Measurements from ENCODE around the gene SOWAHD. TPM values are rescaled to one million over a fixed set of nuclear protein-coding genes. Genes with fewer than 3 reads are reported as not detected.
"Not testable (repeated sequence)": the region's sequence is repeated elsewhere in the genome, so short reads cannot be mapped to it uniquely, and the experiment has no call there.

SOWAHD gene
- total RNA-seq, 2 donors from 2014 or later = not detected

DNA sequence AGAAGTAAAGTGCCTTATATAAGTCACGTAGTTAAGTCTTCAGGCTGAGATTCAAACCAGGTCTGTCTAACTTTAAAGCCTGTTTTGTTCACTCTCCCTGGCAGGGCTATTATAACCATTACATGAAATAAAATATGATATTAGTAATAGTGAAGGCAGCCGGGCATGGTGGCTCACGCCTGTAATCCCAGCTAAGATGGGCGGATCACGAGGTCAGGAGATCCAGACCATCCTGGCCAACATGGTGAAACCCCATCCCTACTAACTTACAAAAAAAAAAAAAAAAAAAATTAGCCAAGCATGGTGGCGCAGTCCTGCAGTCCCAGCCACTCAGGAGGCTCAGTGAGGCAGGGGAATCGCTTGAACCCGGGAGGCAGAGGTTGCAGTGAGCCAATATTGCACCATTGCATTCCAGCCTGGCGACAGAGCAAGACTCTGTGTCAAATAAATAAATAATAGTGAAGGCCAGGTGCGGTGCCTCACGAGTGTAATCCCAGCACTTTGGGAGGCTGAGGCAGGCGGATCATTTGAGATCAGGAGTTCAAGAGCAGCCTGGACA lies 22.1 kb upstream of the SOWAHD start:
- H3K4me1 ChIP-seq (ENCODE audit: control insufficient read depth in 1 of 2, low read depth in 2 of 2) = no peaks in the 10 kb centered on the region
- ATAC-seq (ENCODE audit: insufficient number of reproducible peaks, low FRiP score, low read depth) (no peak), DNase-seq (ENCODE audit: low spot score) (no peak)
- no peaks in the 10 kb centered on the region for H3K9me3 ChIP-seq
- H3K27ac ChIP-seq = no peak overlapping the region
- H3K27me3 ChIP-seq (replicated peaks; ENCODE audit: insufficient read depth) = no peaks in the 10 kb centered on the region
- TF ChIP-seq, protein P1, sequence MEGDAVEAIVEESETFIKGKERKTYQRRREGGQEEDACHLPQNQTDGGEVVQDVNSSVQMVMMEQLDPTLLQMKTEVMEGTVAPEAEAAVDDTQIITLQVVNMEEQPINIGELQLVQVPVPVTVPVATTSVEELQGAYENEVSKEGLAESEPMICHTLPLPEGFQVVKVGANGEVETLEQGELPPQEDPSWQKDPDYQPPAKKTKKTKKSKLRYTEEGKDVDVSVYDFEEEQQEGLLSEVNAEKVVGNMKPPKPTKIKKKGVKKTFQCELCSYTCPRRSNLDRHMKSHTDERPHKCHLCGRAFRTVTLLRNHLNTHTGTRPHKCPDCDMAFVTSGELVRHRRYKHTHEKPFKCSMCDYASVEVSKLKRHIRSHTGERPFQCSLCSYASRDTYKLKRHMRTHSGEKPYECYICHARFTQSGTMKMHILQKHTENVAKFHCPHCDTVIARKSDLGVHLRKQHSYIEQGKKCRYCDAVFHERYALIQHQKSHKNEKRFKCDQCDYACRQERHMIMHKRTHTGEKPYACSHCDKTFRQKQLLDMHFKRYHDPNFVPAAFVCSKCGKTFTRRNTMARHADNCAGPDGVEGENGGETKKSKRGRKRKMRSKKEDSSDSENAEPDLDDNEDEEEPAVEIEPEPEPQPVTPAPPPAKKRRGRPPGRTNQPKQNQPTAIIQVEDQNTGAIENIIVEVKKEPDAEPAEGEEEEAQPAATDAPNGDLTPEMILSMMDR (IDR thresholded peaks at IDR 0.05) = no peak
- H3K4me3 ChIP-seq = no peak overlapping the region
- no peaks in the 10 kb centered on the region for H3K36me3 ChIP-seq

DNA sequence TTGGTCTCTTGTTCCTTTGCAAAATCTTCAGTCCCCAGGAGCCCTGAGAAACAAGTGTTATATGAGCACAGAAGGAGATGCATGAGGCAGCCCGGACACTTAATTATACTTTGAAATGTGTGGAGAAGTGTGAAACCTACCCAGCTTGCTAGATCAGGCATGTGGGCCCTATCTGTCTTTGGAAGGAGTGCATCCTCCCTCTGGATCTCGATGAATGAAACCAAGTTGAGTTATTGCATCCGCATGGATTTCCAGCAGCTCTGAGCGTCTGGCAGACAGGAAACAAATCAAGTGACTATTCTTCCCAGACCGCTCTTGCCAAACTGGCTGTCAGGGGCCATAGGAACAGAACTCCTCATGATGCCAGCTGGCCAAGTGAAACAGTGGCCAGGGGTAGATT lies 19.6 kb upstream of the SOWAHD start:
- no peaks in the 10 kb centered on the region for H3K9me3 ChIP-seq
- H3K4me1 ChIP-seq (ENCODE audit: control insufficient read depth in 1 of 2, low read depth in 2 of 2) = no peaks in the 10 kb centered on the region
- ATAC-seq (ENCODE audit: insufficient number of reproducible peaks, low FRiP score, low read depth) = no peak
- TF ChIP-seq, protein P1 (IDR thresholded peaks at IDR 0.05) = no peak
- H3K36me3 ChIP-seq = no peaks in the 10 kb centered on the region
- no peak overlapping the region for H3K27ac ChIP-seq
- no peak overlapping the region for H3K4me3 ChIP-seq
- H3K27me3 ChIP-seq (replicated peaks; ENCODE audit: insufficient read depth) = no peaks in the 10 kb centered on the region
- no peak for DNase-seq (ENCODE audit: low spot score)

DNA sequence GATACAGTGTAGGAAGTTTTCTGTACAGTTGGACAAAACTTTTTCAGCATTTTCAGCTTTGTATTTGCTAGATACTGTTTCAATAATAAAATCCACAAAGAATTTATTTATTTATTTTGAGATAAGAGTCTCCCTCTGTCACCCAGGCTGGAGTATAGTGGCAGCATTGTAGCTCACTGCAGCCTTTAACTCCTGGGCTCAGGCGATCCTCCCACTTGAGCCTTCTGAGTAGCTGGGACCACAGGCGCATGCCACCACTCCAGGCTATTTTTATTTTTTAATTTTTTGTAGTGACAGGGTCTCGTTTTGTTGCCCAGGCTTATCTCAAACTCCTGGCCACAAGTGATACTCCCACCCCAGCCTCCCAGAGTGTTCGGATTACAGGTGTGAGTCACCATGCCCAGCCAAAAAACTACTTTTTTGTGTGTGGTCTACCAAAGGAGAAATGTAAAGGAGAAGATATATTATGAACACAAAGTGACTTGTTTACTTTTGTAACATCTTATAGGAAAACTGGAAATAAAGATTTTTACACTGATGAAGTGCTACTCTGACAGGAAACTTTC lies 13.0 kb upstream of the SOWAHD start:
- H3K36me3 ChIP-seq = no peaks in the 10 kb centered on the region
- TF ChIP-seq, protein P1 (IDR thresholded peaks at IDR 0.05) = no peak
- no peak overlapping the region for H3K27ac ChIP-seq
- H3K4me1 ChIP-seq (ENCODE audit: control insufficient read depth in 1 of 2, low read depth in 2 of 2) = no peaks in the 10 kb centered on the region
- DNase-seq (ENCODE audit: low spot score) (no peak), ATAC-seq (ENCODE audit: insufficient number of reproducible peaks, low FRiP score, low read depth) (no peak)
- no peak overlapping the region for H3K4me3 ChIP-seq
- no peaks in the 10 kb centered on the region for H3K27me3 ChIP-seq (replicated peaks; ENCODE audit: insufficient read depth)
- H3K9me3 ChIP-seq = no peaks in the 10 kb centered on the region

DNA sequence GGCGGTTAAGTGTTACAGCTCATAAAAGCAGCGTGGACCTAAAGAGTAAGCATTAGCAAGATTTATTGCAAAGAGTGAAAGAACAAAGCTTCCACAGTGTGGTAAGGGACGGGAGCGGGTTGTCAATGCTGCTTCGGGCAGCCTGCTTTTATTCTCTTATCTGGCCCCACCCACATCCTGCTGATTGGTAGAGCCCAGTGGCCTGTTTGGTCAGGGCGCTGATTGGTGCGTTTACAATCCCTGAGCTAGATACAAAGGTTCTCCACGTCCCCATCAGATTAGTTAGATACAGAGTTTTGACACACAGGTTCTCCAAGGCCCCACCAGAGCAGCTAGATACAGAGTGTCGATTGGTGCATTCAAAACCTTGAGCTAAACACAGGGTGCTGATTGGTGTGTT lies 8.3 kb upstream of the SOWAHD start:
- not testable (repeated sequence) for H3K27me3 ChIP-seq (replicated peaks; ENCODE audit: insufficient read depth); H3K27ac ChIP-seq; H3K4me3 ChIP-seq; ATAC-seq (ENCODE audit: insufficient number of reproducible peaks, low FRiP score, low read depth); H3K36me3 ChIP-seq; H3K9me3 ChIP-seq; H3K4me1 ChIP-seq (ENCODE audit: control insufficient read depth in 1 of 2, low read depth in 2 of 2); DNase-seq (ENCODE audit: low spot score)

DNA sequence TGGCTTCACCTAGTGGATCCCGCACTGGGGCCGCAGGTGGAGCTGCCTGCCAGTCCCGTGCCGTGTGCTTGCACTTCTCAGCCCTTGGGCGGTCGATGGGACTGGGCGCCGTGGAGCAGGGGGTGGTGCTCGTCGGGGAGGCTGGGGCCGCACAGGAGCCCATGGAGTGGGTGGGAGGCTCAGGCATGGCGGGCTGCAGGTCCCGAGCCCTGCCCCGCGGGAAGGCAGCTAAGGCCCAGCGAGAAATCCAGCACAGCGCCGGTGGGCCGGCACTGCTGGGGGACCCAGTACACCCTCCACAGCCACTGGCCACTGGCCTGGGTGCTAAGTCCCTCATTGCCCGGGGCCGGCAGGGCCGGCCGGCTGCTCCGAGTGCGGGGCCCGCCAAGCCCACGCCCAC lies 7.6 kb upstream of the SOWAHD start:
- ATAC-seq (ENCODE audit: insufficient number of reproducible peaks, low FRiP score, low read depth); H3K27me3 ChIP-seq (replicated peaks; ENCODE audit: insufficient read depth); H3K4me1 ChIP-seq (ENCODE audit: control insufficient read depth in 1 of 2, low read depth in 2 of 2); H3K9me3 ChIP-seq; H3K36me3 ChIP-seq; DNase-seq (ENCODE audit: low spot score); H3K4me3 ChIP-seq; H3K27ac ChIP-seq: not testable (repeated sequence)

DNA sequence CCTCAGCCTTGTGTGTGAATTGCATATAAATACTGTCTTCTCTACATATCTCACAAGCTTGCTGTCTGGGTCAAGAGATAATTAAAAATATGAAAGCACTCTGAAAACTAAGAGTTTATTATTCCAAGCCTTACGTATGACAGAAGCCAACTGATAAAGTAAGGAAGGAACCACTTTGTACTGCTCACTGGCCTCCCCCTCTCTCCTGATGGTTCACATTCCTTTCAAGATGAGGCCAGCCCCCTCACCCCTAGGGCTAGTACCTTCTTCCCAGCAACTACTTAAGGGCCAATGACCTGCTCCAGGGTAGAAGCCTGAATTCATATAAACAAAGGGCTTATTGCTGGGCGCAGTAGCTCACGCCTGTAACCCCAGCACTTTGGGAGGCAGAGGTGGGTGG lies 5.4 kb upstream of the SOWAHD start:
- peaks cover 0 to 2% of the 10 kb centered on the region in 2 donors for H3K4me1 ChIP-seq (ENCODE audit: control insufficient read depth in 1 of 2, low read depth in 2 of 2)
- H3K36me3 ChIP-seq = no peaks in the 10 kb centered on the region
- H3K27me3 ChIP-seq (replicated peaks; ENCODE audit: insufficient read depth) = no peaks in the 10 kb centered on the region
- TF ChIP-seq, protein P1 (IDR thresholded peaks at IDR 0.05) = no peak
- no peaks in the 10 kb centered on the region for H3K9me3 ChIP-seq
- H3K4me3 ChIP-seq = no peak overlapping the region
- ATAC-seq (ENCODE audit: insufficient number of reproducible peaks, low FRiP score, low read depth) = no peak
- no peak for DNase-seq (ENCODE audit: low spot score)
- no peak overlapping the region for H3K27ac ChIP-seq
